Medulla oblongata (tissue), 1 donor: ENCODE results near the gene RGSL1.

Experiments used
- DNase-seq: peaks from one replicate; pipeline ENCODE4 v3.0.0-alpha.2; 2015; ENCODE audit errors: extremely low spot score

RGSL1 gene

GRCh38 chr1:182450087-182450486 is at the start of gene RGSL1:
Gene RGSL1 (plus strand): TSS chr1:182450146. CDS start chr1:182450166, 20 bp downstream.
- DNase-seq: no peak

GRCh38 chr1:182400567-182400966 is 49.4 kb upstream of the RGSL1 start, which contains the start of gene TEDDM1:
Gene TEDDM1 (minus strand): TSS chr1:182400667. CDS start chr1:182400485, 182 bp downstream.
- no peak for DNase-seq

DNA sequence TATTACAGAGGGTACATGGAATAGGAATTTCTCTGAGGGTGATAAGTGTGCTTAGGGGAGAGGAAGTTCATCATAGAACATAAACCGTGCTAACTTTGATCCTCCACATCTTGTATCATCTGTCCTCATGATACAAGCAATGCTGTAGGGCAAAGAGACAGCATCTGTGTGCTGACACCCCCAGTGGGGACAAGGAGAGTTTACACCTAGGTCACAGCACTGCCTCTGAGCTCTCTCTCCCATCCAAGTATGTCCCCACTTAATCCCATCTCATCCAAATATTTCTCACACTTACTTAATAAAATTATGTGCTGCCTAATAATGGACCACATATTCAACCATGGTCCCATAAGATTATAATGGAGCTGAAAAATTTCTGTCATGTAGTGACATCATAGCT is 45.2 kb upstream of the RGSL1 start:
- no peak for DNase-seq

- DNase-seq: no peak
Observed at GRCh38 chr1:182405578-182405977, 44.4 kb upstream of the RGSL1 start.

DNA sequence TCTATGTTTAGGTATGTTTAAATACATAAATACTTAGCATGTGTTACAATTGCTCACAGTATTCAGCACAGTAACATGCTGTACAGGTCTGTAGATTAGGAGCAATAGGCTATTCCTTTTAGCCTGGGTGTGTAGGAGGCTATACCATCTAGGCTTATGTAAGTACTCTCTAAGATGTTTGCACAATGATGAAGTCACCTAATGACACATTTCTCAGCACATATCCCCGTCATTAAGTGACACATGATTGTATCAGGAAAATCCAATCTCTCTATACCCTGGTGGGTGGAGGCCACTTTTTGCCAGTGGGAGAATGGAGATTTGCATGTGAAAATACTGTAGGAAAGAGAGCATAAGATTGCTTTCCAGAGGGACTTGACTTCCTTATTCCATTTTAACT is 43.9 kb upstream of the RGSL1 start:
- no peak for DNase-seq

- no peak for DNase-seq
Observed at GRCh38 chr1:182407724-182408123, 42.2 kb upstream of the RGSL1 start.

GRCh38 chr1:182408435-182409075 is 41.4 kb upstream of the RGSL1 start:
- no peak for DNase-seq

DNA sequence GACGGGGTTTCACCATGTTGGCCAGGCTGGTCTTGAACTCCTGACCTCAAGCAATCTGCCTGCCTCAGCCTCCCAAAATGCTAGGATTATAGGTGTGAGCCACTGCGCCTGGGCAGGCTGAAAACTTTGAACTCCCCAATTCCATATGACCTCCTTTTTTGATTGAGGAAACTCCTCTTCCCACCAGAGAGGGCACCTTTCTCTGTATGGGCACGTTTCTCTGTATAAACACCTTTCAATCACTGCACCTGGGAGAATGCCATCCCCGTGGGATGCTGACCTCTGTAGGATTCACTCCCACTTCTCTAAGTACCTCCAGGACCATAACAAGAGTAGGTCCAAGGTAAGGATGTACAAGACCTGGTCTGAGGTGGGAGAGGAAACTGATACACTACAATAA is 39.8 kb upstream of the RGSL1 start:
- no peak for DNase-seq

- DNase-seq: no peak
Observed at GRCh38 chr1:182410620-182411273, 39.2 kb upstream of the RGSL1 start.

- no peak for DNase-seq
Observed at GRCh38 chr1:182413486-182413885, 36.5 kb upstream of the RGSL1 start.

- no peak for DNase-seq
Observed at GRCh38 chr1:182413969-182414368, 36.0 kb upstream of the RGSL1 start.

DNA sequence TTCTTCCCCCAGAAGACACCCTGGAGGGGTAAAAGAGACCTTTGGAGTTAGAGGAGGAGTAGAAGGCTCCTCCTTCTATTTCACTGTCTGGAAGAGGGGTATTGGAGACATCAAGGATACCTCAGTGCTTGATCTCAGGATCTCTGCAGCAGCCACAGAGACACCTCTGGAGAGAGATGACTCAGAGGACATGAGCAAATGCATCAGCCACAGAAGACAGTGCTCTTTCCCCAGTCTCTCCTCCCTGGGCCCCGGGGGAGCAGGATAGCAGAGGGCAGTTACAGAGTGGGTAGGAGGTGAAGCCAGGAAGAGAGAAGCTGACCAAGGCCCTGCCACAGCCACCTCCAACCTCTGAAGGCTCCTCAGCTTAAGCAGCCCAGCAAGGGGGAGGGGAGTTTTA is 34.2 kb upstream of the RGSL1 start:
- DNase-seq: no peak

GRCh38 chr1:182426442-182427430 is 23.2 kb upstream of the RGSL1 start:
- DNase-seq: no peak

- DNase-seq: no peak
Observed at GRCh38 chr1:182428043-182428442, 21.9 kb upstream of the RGSL1 start.

- DNase-seq: no peak
Observed at GRCh38 chr1:182430263-182431068, 19.5 kb upstream of the RGSL1 start.

- no peak for DNase-seq
Observed at GRCh38 chr1:182431278-182431677, 18.7 kb upstream of the RGSL1 start.

GRCh38 chr1:182433580-182433979 is 16.4 kb upstream of the RGSL1 start:
- DNase-seq: no peak

DNA sequence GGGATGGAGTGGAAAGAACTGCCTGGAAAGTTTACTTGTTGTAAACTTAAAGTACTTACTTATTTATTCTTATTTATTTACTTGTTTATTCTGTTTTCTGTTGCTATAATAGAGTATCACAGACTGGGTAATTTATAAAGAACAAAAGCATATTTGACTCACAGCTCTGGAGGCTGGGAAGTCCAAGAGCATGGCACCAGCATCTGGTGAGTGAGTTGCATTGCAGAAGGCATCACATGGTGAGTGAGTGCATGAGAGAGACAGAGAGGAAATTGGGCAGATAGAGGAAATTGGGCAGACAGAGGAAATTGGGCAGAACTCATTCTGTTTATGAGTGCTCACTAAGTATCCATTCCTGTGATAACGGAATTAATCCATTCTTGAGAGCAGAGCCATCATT is 11.6 kb upstream of the RGSL1 start:
- DNase-seq: no peak

GRCh38 chr1:182441719-182442118 is 8.2 kb upstream of the RGSL1 start:
- DNase-seq: no peak

- no peak for DNase-seq
Observed at GRCh38 chr1:182442333-182442732, 7.6 kb upstream of the RGSL1 start.

GRCh38 chr1:182444497-182444896 is 5.4 kb upstream of the RGSL1 start:
- DNase-seq: no peak
